Upper lobe of left lung (tissue), 4 donors: ENCODE measurements around the gene SLC30A9.

Experiments
- EP300 ChIP-seq, 4 donors: sonication (generic); formaldehyde crosslinking; IDR thresholded peaks; one replicate each; pipeline ENCODE4 v1.5.1; 2017; ENCODE audit warnings: antibody characterized with exemption in 4 of 4, control low read depth in 2 of 4
- POLR2A ChIP-seq, 4 donors: fragments of 450-650 bp; IDR thresholded peaks; one replicate each; pipeline ENCODE4 v1.5.1; 2016 to 2017; ENCODE audit warnings: antibody characterized with exemption in 4 of 4, mild to moderate bottlenecking in 2 of 4
- TF ChIP-seq, protein P1 (sequence below), 6 experiments: fragments of 450-650 bp in 4 of 6; fragments of 200-600 bp in 2 of 6; sonication (generic) in 2 of 6; IDR thresholded peaks; one replicate each; pipeline ENCODE4 v1.5.1; 2016 to 2019; ENCODE audit warnings: antibody characterized with exemption in 6 of 6

DNA sequence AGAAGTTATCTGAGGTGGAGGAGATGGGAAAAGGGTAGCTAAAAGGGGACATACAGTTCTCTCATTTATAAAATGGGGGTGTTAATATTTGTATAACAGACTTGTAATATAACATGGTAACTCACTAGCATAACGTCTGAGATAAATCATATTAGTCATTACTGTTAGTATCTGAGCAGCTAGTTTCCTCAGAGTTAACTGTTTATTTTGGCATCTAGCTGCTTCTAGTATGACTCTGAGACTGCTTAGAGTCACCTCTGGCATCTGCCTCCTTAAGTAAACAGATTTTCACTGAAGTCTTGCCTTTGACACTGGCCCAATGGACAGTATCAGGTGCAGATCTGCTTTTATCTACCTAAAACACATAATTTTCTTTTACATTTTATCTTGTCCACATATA is 58.1 kb downstream of the SLC30A9 start:
- TF ChIP-seq, protein P1, sequence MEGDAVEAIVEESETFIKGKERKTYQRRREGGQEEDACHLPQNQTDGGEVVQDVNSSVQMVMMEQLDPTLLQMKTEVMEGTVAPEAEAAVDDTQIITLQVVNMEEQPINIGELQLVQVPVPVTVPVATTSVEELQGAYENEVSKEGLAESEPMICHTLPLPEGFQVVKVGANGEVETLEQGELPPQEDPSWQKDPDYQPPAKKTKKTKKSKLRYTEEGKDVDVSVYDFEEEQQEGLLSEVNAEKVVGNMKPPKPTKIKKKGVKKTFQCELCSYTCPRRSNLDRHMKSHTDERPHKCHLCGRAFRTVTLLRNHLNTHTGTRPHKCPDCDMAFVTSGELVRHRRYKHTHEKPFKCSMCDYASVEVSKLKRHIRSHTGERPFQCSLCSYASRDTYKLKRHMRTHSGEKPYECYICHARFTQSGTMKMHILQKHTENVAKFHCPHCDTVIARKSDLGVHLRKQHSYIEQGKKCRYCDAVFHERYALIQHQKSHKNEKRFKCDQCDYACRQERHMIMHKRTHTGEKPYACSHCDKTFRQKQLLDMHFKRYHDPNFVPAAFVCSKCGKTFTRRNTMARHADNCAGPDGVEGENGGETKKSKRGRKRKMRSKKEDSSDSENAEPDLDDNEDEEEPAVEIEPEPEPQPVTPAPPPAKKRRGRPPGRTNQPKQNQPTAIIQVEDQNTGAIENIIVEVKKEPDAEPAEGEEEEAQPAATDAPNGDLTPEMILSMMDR (IDR thresholded peaks at IDR 0.05): no peak
- TF ChIP-seq POLR2A (IDR thresholded peaks at IDR 0.05): no peak
- TF ChIP-seq EP300 (IDR thresholded peaks at IDR 0.05): no peak
